GM13976 (cell line): Measurements from ENCODE around the gene ETV3L.

ENCODE experiments used
- DNase-seq: peaks from one replicate; pipeline ENCODE4 v3.0.0; 2012; ENCODE audit warnings: low spot score
- CTCF ChIP-seq: IDR thresholded peaks from 2 replicates; pipeline ENCODE4 v1.5.1; 2012; ENCODE audit warnings: borderline replicate concordance, mild to moderate bottlenecking; ENCODE audit not compliant: insufficient read depth; ENCODE audit errors: extremely low read depth, missing control alignments, control extremely low read depth
- in situ Hi-C: fragments of 300-500 bp; cut with MboI; formaldehyde crosslinking; loops from one replicate; pipeline ENCODE4 v1.12.0; 2022; ENCODE audit warnings: low sequenced_read_pairs, mixed read lengths, inconsistent platforms; ENCODE audit not compliant: unreplicated experiment

ETV3L gene

GRCh38 chr1:157142765-157143423, 43.3 kb upstream of the ETV3L start:
- in situ Hi-C loops = no loop called here
- TF ChIP-seq CTCF = no peak
- DNase-seq = no peak

- no peak for DNase-seq
- no peak for TF ChIP-seq CTCF
- in situ Hi-C loops = no loop called here
Observed at GRCh38 chr1:157142201-157142600, 42.6 kb upstream of the ETV3L start.

- in situ Hi-C loops = no loop called here
- no peak for DNase-seq
- no peak for TF ChIP-seq CTCF
Observed at GRCh38 chr1:157141212-157141855, 41.7 kb upstream of the ETV3L start.

- in situ Hi-C loops = no loop called here
- DNase-seq = no peak
- TF ChIP-seq CTCF = no peak
Observed at GRCh38 chr1:157140063-157140588, 40.5 kb upstream of the ETV3L start.

- DNase-seq = no peak
Observed at GRCh38 chr1:157139052-157139715, 39.6 kb upstream of the ETV3L start.

More at GRCh38 chr1:157139052-157139715, 39.6 kb upstream of the ETV3L start:
- TF ChIP-seq CTCF = no peak
- in situ Hi-C loops = no loop called here
